ENCODE data around the gene MYLK2.

GRCh38 chr20:31843288-31843687 is 24.1 kb downstream of the MYLK2 start:
- no peak for TF ChIP-seq ZFP3 (CRISPR knock-in tag; IDR thresholded peaks at IDR 0.05)
- no peak for TF ChIP-seq ZC3H10 (CRISPR knock-in tag; IDR thresholded peaks at IDR 0.05)
- no peak for TF ChIP-seq CREB5 (CRISPR knock-in tag; IDR thresholded peaks at IDR 0.05; ENCODE audit: low read depth)
- no peak; the same call in 1 of the 2 replicates for TF ChIP-seq CSDC2 (CRISPR knock-in tag; IDR thresholded peaks at IDR 0.05)
- TF ChIP-seq SNAI2 (CRISPR knock-in tag; IDR thresholded peaks at IDR 0.05), result no peak
- no peak for TF ChIP-seq TOX (CRISPR knock-in tag; IDR thresholded peaks at IDR 0.05; ENCODE audit: borderline replicate concordance)

All from SK-N-SH treated with all-trans-retinoic acid at 6 μM for 48 hours (cell line).